T-helper 1 cell treated with Interleukin-12 subunit alpha and Interleukin-12 subunit beta and Interleukin-4 antibody, amounts not matched to agents 30 μg/mL and 1 μg/mL, for 36 hours (primary cell): ENCODE results near the gene RPEL1.
"Not testable (repeated sequence)": the region's sequence is repeated elsewhere in the genome, so short reads cannot be mapped to it uniquely, and the experiment has no call there.

Source experiments
- H3K27ac Mint-ChIP-seq: one replicate; pipeline ENCODE4 v1.8.0; 2021; ENCODE audit warnings: mild to moderate bottlenecking, mixed read lengths
- H3K27me3 Mint-ChIP-seq: one replicate; pipeline ENCODE4 v1.8.0; 2021; ENCODE audit warnings: low read depth, mixed read lengths
- H3K36me3 Mint-ChIP-seq: one replicate; pipeline ENCODE4 v1.8.0; 2021; ENCODE audit warnings: low read depth, mixed read lengths
- H3K4me1 Mint-ChIP-seq: one replicate; pipeline ENCODE4 v1.8.0; 2021; ENCODE audit warnings: low read depth, mixed read lengths
- H3K4me3 Mint-ChIP-seq: one replicate; pipeline ENCODE4 v1.8.0; 2021; ENCODE audit warnings: mild to moderate bottlenecking, moderate library complexity, mixed read lengths
- H3K9me3 Mint-ChIP-seq: one replicate; pipeline ENCODE4 v1.8.0; 2021; ENCODE audit warnings: mixed read lengths

The RPEL1 gene

DNA sequence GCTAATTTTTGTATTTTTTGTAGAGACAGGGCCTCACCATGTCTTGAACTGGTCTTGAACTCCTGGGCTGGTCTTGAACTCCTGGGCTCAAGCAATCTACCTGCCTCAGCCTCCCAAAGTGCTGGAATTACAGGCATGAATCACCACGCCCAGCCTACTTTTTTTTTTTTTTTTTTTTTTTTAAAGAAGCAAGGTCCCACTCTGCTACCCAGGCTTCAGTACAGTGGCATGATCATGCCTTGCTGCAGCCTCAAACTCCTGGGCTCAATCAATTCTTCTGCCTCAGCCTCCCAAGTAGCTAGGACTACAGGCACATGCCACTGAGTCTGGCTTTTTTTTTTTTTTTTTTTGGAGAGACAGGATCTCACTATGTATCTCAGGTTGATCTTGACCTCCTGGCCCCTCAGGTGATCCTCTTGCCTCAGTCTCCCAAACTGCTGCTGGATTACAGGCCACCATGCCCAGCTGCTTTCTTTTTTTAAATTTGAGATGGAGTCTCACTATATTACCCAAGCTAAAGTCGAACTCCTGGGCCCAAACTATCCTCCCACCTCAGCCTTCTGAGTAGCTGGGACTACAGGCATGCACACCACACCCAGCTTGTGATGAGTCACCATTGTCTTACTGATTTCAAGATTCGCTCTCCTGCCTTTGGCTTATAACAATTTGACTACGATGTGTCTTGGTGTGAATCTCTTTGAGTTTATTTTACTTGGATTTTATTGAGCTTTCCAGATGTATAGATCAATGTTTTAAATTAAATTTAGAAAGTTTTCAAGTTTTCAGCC, 9.0 kb downstream of the RPEL1 start:
- no peak overlapping the region for H3K27ac Mint-ChIP-seq
- peaks cover 3% of the 10 kb centered on the region for H3K27me3 Mint-ChIP-seq
- no peak overlapping the region for H3K4me3 Mint-ChIP-seq
- H3K4me1 Mint-ChIP-seq, result peaks cover 8% of the 10 kb centered on the region
- no peaks in the 10 kb centered on the region for H3K36me3 Mint-ChIP-seq
- peaks cover 14% of the 10 kb centered on the region for H3K9me3 Mint-ChIP-seq

- Mint-ChIP-seq H3K4me3 (no peak overlapping the region), H3K27ac (no peak overlapping the region), H3K9me3 (peaks cover 21% of the 10 kb centered on the region), H3K36me3 (no peaks in the 10 kb centered on the region), H3K4me1 (peaks cover 4% of the 10 kb centered on the region), H3K27me3 (peaks cover 3% of the 10 kb centered on the region)
Observed at GRCh38 chr10:103256613-103257012, 10.9 kb downstream of the RPEL1 start.

- no peaks in the 10 kb centered on the region for H3K36me3 Mint-ChIP-seq
- no peak overlapping the region for H3K27ac Mint-ChIP-seq
- peaks cover 4% of the 10 kb centered on the region for H3K4me1 Mint-ChIP-seq
- peaks cover 3% of the 10 kb centered on the region for H3K27me3 Mint-ChIP-seq
- H3K9me3 Mint-ChIP-seq, result peaks cover 21% of the 10 kb centered on the region
- H3K4me3 Mint-ChIP-seq, result no peak overlapping the region
Observed at GRCh38 chr10:103257812-103258211, 12.1 kb downstream of the RPEL1 start.

GRCh38 chr10:103258928-103259327, 13.2 kb downstream of the RPEL1 start:
- not testable (repeated sequence) for H3K4me3 Mint-ChIP-seq, H3K27me3 Mint-ChIP-seq, H3K36me3 Mint-ChIP-seq, H3K4me1 Mint-ChIP-seq, H3K27ac Mint-ChIP-seq
- H3K9me3 Mint-ChIP-seq, result peaks cover 21% of the 10 kb centered on the region

DNA sequence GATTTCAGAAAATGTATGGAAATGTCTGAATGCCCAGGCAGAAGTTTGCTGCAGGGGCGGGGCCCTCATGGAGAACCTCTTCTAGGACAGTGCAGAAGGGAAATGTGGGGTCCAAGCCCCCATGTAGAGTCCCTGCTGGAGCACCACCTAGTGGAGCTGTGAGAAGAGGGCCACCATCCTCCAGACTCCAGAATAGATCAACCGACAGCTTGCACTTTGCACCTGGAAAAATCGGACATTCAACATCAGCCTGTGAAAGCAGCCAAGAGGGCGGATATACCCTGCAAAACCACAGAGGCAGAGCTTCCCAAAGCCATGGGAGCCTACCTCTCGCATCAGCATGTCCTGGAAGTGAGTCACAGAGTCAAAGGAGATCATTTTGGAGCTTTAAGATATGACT, 14.3 kb downstream of the RPEL1 start:
- Mint-ChIP-seq H3K27me3 (peaks cover 7% of the 10 kb centered on the region), H3K27ac (no peak overlapping the region), H3K9me3 (peaks cover 21% of the 10 kb centered on the region), H3K4me1 (peaks cover 3% of the 10 kb centered on the region), H3K4me3 (no peak overlapping the region), H3K36me3 (no peaks in the 10 kb centered on the region)

GRCh38 chr10:103262229-103262628, 16.5 kb downstream of the RPEL1 start:
- Mint-ChIP-seq H3K27ac (no peak overlapping the region), H3K4me3 (no peak overlapping the region), H3K36me3 (no peaks in the 10 kb centered on the region), H3K27me3 (peaks cover 15% of the 10 kb centered on the region), H3K4me1 (peaks cover 1% of the 10 kb centered on the region), H3K9me3 (peaks cover 21% of the 10 kb centered on the region)

DNA sequence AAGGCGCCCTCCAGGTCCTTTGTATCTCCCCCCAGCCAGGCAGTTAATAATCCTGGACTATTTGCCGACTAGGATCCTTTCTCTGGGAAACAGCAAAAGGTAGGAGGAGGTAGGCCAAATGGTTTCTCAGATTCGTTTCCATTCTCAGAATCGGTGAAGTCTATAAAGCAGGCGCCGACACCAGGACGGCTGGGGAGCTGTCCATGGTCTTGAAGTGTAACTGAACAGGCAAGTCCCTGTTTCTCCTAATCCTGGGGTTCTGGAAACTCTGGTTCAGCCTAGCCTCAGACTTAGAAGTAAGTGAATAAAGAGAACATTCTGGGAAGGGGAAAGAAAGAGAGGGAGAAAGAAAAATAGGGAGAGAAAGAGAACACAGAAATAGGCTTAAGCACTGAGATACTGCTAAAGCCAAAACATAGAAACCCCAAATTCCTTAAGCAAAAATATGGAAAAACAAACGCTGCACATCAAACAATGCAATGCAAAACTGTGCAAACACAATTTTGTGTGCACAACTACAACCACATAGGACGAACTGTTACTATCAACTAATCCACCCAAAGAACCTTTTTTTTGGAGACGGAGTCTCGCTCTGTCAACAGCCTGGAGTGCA, 20.1 kb downstream of the RPEL1 start:
- H3K4me3 Mint-ChIP-seq, result no peak overlapping the region
- no peak overlapping the region for H3K27ac Mint-ChIP-seq
- H3K4me1 Mint-ChIP-seq, result peaks cover 1% of the 10 kb centered on the region
- peaks cover 4% of the 10 kb centered on the region for H3K9me3 Mint-ChIP-seq
- no peaks in the 10 kb centered on the region for H3K36me3 Mint-ChIP-seq
- peaks cover 23% of the 10 kb centered on the region for H3K27me3 Mint-ChIP-seq

GRCh38 chr10:103273041-103273441, 27.4 kb downstream of the RPEL1 start:
- Mint-ChIP-seq H3K27me3 (peaks cover 37% of the 10 kb centered on the region), H3K27ac (no peak overlapping the region), H3K36me3 (no peaks in the 10 kb centered on the region), H3K9me3 (no peaks in the 10 kb centered on the region), H3K4me1 (peaks cover 7% of the 10 kb centered on the region), H3K4me3 (no peak overlapping the region)

DNA sequence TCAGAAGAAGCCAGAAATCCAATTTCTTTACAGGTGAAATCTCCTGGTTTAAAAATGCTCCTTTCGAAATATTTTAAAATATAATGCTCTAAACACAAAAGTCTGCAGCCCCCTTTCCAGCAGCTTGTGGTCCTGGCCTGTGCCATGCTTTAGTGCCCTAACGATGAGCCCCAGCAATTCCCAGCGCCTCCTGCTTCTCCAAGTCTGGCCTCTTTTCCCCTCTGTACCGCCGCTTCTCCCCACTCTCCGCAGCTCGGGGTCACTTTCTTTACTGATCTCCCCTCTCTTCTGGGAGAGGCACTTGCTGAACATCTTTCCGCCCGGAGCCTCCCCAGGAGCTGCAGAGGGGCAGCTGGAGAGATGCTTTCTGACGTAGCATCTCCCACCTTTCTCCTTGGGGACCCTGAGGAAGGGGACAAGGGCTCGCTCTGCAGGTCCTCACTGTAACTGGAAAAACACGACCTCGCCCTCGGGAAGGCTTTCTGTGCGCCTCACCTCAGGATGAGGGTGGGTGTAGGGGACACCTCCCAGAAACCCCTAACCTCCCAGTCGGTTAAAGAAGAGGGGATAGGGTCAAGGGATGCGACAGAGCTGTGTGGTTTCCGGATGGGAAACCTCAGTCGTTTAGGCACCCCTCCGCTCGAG, 30.7 kb downstream of the RPEL1 start:
- Mint-ChIP-seq H3K27ac (no peak overlapping the region), H3K4me1 (peaks cover 11% of the 10 kb centered on the region), H3K9me3 (peaks cover 5% of the 10 kb centered on the region), H3K36me3 (peaks cover 3% of the 10 kb centered on the region), H3K27me3 (peaks cover 55% of the 10 kb centered on the region), H3K4me3 (peak overlapping the region; percentile 63)

GRCh38 chr10:103276896-103277712, 31.4 kb downstream of the RPEL1 start, which contains the start of gene INA:
Gene INA (plus strand): TSS chr10:103277138. CDS start chr10:103277212, 74 bp downstream.
- Mint-ChIP-seq H3K27ac (no peak within 1 kb of the TSS), H3K27me3 (peaks cover 58% of the 10 kb centered on the region), H3K4me3 (peak within 1 kb of the TSS; percentile 63), H3K9me3 (peaks cover 5% of the 10 kb centered on the region), H3K4me1 (peaks cover 11% of the 10 kb centered on the region), H3K36me3 (peaks cover 3% of the 10 kb centered on the region)

DNA sequence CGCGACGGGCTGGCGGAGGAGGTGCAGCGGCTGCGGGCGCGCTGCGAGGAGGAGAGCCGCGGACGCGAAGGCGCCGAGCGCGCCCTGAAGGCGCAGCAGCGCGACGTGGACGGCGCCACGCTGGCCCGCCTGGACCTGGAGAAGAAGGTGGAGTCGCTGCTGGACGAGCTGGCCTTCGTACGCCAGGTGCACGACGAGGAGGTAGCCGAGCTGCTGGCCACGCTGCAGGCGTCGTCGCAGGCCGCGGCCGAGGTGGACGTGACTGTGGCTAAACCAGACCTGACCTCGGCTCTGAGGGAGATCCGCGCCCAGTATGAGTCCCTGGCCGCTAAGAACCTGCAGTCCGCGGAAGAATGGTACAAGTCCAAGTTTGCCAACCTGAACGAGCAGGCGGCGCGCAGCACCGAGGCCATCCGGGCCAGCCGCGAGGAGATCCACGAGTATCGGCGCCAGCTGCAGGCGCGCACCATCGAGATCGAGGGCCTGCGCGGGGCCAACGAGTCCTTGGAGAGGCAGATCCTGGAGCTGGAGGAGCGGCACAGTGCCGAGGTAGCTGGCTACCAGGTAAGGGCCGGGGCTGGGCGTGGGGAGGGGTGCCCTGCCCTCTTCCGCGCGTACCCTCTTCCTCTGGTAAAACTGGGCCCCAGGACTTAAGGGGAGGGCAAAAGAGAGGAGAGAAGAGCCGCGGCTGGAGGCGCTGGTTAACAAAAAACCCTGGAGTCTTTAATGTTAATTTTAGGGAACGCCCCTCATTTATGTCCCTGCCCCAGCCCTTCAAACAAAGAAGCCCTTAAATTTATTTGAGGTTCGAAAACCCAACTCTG, 32.2 kb downstream of the RPEL1 start:
- H3K27ac Mint-ChIP-seq, result no peak overlapping the region
- peaks cover 5% of the 10 kb centered on the region for H3K9me3 Mint-ChIP-seq
- H3K36me3 Mint-ChIP-seq, result peaks cover 3% of the 10 kb centered on the region
- peaks cover 62% of the 10 kb centered on the region for H3K27me3 Mint-ChIP-seq
- H3K4me3 Mint-ChIP-seq, result peak overlapping the region; percentile 4
- H3K4me1 Mint-ChIP-seq, result peaks cover 11% of the 10 kb centered on the region

- Mint-ChIP-seq H3K27ac (no peak overlapping the region), H3K36me3 (peaks cover 3% of the 10 kb centered on the region), H3K9me3 (peaks cover 5% of the 10 kb centered on the region), H3K4me3 (peak overlapping the region; percentile 4), H3K4me1 (peaks cover 11% of the 10 kb centered on the region), H3K27me3 (peaks cover 68% of the 10 kb centered on the region)
Observed at GRCh38 chr10:103278537-103278823, 32.8 kb downstream of the RPEL1 start.

- H3K4me3 Mint-ChIP-seq, result peak overlapping the region; percentile 65
- peaks cover 11% of the 10 kb centered on the region for H3K4me1 Mint-ChIP-seq
- peaks cover 68% of the 10 kb centered on the region for H3K27me3 Mint-ChIP-seq
- H3K36me3 Mint-ChIP-seq, result peaks cover 3% of the 10 kb centered on the region
- H3K27ac Mint-ChIP-seq, result peak overlapping the region; percentile 41
- H3K9me3 Mint-ChIP-seq, result peaks cover 5% of the 10 kb centered on the region
Observed at GRCh38 chr10:103278862-103279298, 33.2 kb downstream of the RPEL1 start.

- Mint-ChIP-seq H3K27ac (no peak overlapping the region), H3K9me3 (peaks cover 5% of the 10 kb centered on the region), H3K36me3 (peaks cover 3% of the 10 kb centered on the region), H3K4me1 (peaks cover 11% of the 10 kb centered on the region), H3K4me3 (no peak overlapping the region), H3K27me3 (peaks cover 67% of the 10 kb centered on the region)
Observed at GRCh38 chr10:103280031-103280430, 34.3 kb downstream of the RPEL1 start.
